ENCODE data around the gene UBA1.

UBA1 gene

DNA sequence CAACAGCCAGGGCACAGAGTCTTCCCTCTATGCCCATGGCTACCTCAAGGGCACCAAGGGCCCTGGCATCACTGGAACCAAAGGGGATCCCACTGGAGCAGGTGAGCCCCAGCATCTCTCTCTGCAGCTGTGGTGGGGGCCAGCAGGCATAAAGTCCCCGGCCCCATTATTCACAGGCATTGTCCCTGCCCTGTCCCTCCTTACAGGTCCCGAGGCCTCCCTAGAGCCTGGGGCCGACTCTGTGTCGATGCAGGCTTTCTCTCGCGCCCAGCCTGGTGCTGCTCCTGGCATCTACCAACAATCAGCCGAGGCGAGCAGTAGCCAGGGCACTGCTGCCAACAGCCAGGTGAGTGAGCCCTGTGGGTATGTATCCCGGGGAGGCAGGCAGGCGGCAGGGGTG lies 12.3 kb upstream of the UBA1 start:
- DNase-seq (ENCODE audit: extremely low read depth, low read depth), result no peak
- TF ChIP-seq, protein P1, sequence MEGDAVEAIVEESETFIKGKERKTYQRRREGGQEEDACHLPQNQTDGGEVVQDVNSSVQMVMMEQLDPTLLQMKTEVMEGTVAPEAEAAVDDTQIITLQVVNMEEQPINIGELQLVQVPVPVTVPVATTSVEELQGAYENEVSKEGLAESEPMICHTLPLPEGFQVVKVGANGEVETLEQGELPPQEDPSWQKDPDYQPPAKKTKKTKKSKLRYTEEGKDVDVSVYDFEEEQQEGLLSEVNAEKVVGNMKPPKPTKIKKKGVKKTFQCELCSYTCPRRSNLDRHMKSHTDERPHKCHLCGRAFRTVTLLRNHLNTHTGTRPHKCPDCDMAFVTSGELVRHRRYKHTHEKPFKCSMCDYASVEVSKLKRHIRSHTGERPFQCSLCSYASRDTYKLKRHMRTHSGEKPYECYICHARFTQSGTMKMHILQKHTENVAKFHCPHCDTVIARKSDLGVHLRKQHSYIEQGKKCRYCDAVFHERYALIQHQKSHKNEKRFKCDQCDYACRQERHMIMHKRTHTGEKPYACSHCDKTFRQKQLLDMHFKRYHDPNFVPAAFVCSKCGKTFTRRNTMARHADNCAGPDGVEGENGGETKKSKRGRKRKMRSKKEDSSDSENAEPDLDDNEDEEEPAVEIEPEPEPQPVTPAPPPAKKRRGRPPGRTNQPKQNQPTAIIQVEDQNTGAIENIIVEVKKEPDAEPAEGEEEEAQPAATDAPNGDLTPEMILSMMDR (IDR thresholded peaks at IDR 0.05; ENCODE audit: low read depth, low read length), result no peak

DNA sequence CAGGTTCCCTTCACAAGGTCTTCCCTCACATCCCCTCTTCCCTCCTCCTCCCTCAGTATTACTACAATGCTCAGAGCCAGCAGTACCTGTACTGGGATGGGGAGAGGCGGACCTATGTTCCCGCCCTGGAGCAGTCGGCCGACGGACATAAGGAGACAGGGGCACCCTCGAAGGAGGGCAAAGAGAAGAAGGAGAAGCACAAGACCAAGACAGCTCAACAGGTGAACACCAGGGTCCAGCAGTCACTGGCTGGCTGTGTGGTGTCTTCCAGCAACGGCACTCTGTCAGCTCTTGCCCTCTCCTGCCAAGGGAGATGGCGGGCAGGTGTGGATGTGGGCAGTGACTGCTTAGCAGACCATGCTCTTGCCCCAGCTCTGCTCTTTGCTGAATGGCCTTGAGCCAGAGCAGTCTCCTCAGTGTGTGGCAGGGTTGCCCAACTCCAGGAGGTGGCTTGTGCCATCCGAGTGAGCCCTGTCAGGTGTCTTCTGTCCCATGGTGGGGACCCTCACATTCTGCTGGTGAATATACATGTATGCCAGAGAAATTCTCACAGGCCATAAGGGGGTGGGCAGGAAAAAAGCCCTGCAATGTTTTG lies 11.4 kb upstream of the UBA1 start:
- DNase-seq (ENCODE audit: extremely low read depth, low read depth), result no peak
- TF ChIP-seq, protein P1 (IDR thresholded peaks at IDR 0.05; ENCODE audit: low read depth, low read length), result no peak

DNA sequence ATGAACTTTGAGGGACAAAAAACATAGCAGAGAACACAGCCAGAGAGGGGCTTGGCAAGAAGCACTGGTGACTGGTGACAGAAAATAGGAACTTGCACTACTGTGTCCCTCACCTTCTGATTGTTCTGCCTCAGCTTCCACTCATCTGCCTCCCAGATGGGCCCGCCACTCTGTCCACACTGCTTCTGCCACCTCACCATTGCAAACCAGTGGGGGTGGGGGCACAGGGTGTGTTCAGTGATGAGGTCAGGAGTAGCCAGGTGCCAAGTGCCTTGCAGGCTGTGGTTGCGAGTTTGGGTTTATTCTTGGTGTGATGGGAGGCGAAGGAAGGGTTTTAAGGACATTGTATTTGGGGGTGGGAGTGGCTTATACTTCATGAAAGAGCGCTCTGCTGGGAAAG lies 9.1 kb upstream of the UBA1 start:
- DNase-seq (ENCODE audit: extremely low read depth, low read depth), result no peak
- TF ChIP-seq, protein P1 (IDR thresholded peaks at IDR 0.05; ENCODE audit: low read depth, low read length), result no peak

DNA sequence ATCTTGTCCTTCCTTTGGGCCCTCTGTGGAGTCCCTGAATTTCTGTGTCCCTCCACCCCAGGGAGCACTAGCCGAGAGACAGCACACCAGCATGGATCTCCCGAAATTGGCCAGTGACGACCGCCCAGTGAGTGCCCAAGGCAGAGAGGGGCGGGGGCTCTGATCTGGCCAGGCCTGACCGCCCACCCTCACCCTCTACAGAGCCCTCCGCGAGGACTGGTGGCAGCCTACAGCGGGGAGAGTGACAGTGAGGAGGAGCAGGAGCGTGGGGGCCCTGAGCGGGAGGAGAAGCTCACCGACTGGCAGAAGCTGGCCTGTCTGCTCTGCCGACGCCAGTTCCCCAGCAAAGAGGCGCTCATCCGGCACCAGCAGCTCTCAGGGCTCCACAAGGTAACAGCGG lies 8.4 kb upstream of the UBA1 start:
- TF ChIP-seq, protein P1 (IDR thresholded peaks at IDR 0.05; ENCODE audit: low read depth, low read length), result no peak
- no peak for DNase-seq (ENCODE audit: extremely low read depth, low read depth)

DNA sequence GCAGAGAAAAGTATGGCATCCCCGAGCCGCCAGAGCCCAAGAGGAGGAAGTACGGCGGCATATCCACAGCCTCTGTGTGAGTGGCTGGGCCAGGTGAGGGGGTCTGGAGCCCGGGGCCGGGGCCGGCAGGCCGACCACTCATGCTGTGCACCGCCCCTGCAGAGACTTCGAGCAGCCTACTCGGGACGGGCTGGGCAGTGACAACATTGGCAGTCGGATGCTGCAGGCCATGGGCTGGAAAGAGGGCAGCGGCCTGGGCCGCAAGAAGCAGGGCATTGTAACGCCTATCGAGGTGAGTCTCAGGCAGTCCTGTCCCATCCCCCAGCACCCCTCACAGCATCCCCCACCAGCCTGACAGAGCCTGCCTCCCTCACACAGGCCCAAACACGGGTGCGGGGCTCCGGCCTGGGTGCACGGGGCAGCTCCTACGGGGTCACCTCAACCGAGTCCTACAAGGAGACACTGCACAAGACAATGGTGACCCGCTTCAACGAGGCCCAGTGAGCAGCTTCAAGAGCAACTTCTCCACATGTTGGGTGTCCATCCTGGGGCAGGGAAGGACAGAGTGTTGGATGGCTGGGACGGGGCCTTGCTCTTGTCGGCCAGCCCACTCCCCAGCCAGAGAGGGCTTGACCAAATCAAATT lies 7.4 kb upstream of the UBA1 start:
- no peak for DNase-seq (ENCODE audit: extremely low read depth, low read depth)
- TF ChIP-seq, protein P1 (IDR thresholded peaks at IDR 0.05; ENCODE audit: low read depth, low read length), result no peak

DNA sequence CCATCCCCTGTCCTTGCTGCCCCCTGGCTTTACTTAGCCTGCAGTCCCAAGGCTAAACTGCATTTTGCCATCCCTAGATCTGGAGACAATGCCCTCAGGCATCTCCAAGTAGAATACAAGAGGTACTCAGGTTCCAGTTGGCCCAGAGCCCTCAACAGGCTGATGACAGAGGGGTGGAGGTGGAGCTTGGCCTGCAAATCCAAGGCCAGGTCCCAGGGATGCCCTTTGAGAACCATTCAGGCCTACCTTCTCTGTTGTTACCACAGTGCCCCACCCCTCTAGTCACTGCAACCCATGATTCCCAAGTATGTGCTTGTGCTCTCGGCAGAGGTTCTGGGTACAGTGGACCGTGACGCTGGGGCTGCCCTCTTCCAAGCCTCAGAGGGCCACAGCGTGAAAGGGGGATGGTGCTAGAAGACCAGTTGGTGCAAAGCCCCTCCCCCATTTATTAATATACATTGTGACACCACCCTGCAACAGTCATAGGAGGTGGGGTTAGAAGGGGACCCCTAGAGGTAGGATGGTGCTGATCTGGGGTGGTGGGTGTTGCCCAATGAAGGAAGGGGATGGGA lies 6.4 kb upstream of the UBA1 start:
- TF ChIP-seq, protein P1 (IDR thresholded peaks at IDR 0.05; ENCODE audit: low read depth, low read length), result no peak
- DNase-seq (ENCODE audit: extremely low read depth, low read depth), result no peak

DNA sequence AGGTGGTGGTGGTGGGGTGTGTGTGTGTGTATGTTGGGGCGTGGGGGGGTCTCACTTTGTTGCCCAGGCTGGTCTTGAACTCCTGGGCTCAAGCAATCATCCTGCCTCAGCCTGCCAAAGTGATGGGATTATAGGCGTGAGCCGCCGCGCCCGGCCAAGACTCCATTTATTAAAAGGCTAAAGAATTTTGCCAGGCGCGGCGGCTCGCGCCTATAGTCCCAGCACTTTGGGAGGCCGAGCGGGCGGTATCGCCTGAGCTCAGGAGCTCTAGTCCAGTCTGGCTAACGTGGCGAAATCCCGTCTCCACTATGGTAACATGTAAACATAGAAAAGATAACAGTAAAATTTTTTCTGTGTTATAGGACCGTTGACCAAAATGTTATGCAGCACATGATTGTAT lies 3.7 kb upstream of the UBA1 start:
- no peak for DNase-seq (ENCODE audit: extremely low read depth, low read depth)
- TF ChIP-seq, protein P1 (IDR thresholded peaks at IDR 0.05; ENCODE audit: low read depth, low read length), result no peak

All from AG09319 (cell line).